ENCODE measurements around the gene SMCR8. TPM values are rescaled to one million over a fixed set of nuclear protein-coding genes. Genes with fewer than 3 reads are reported as not detected.

The SMCR8 gene
- total and polyA plus RNA-seq, 2 donors (not counting 3 experiments of a cell fraction or from before 2014, with no cell fraction given), result 9.5 to 17.6 TPM

- no TSS peak for BruUV-seq (replicated peaks)
- no peaks in the 10 kb centered on the region for H3K27me3 ChIP-seq (ENCODE audit: control insufficient read depth in 2 of 2, insufficient read depth in 2 of 2, low read length in 2 of 2)
- no peak overlapping the region for H2AFZ ChIP-seq (ENCODE audit: low read depth, low read length)
- H3K4me2 ChIP-seq (ENCODE audit: insufficient read depth, low read length), result no peak overlapping the region
- CTCF ChIA-PET, result interaction anchor here (1.3 kb wide), 1 partner anchor 17 kb away, joined by 3 read pairs; no protein-coding TSS in a partner anchor
- dilution Hi-C loops (cut with MboI; ENCODE audit: extremely low pct_ligation_motif_present, low sequenced_read_pairs) (no loop called here), intact Hi-C loops (cut with micrococcal nuclease) (no loop called here)
- no peak for TF ChIP-seq POLR2AphosphoS5 (IDR thresholded peaks at IDR 0.05; ENCODE audit: insufficient read depth, low read depth, low read length)
- TF ChIP-seq MYC (IDR thresholded peaks at IDR 0.05; ENCODE audit: low read depth, low read length), result no peak
- TF ChIP-seq MAX (IDR thresholded peaks at IDR 0.05; ENCODE audit: insufficient read depth, insufficient read length), result no peak
- no peak for TF ChIP-seq JUN (IDR thresholded peaks at IDR 0.05; ENCODE audit: borderline replicate concordance, insufficient read depth, insufficient read length, low read depth)
- no peak for TF ChIP-seq EZH2 (IDR thresholded peaks at IDR 0.05; ENCODE audit: borderline replicate concordance, low read depth, low read length, severe bottlenecking)
- no peak for TF ChIP-seq CTCF (IDR thresholded peaks at IDR 0.05; ENCODE audit: extremely low read depth in 1 of 2, insufficient read depth in 1 of 2, low read depth in 1 of 2, low read length in 2 of 2)
- no peak for TF ChIP-seq FOS (IDR thresholded peaks at IDR 0.05; ENCODE audit: borderline replicate concordance, insufficient read depth, low read length)
- no peak for TF ChIP-seq GATA2 (IDR thresholded peaks at IDR 0.05; ENCODE audit: insufficient read depth, insufficient read length, low read depth, low read length)
- TF ChIP-seq POLR2A (IDR thresholded peaks at IDR 0.05; ENCODE audit: low read depth, low read length), result no peak
- POLR2A ChIA-PET, result no interaction called here
- H3K9me1 ChIP-seq (replicated peaks; ENCODE audit: control insufficient read depth, extremely low read depth, insufficient read depth, low read length), result no peaks in the 10 kb centered on the region
- H3K4me1 ChIP-seq (ENCODE audit: control insufficient read depth, extremely low read depth, insufficient read depth, low read length), result no peaks in the 10 kb centered on the region
- H3K27ac ChIP-seq (ENCODE audit: insufficient read depth, low read depth, low read length), result no peak overlapping the region
- no peaks in the 10 kb centered on the region for H3K9me3 ChIP-seq (replicated peaks; ENCODE audit: control insufficient read depth, insufficient read depth, low read length)
- DNase-seq (ENCODE audit: low read depth, low spot score) (no peak), FAIRE-seq (no peak)
- no peaks in the 10 kb centered on the region for H3K79me2 ChIP-seq (ENCODE audit: control insufficient read depth, insufficient read depth, low read length)
- no peak overlapping the region for H3K4me3 ChIP-seq (replicated peaks in 1 of 3; ENCODE audit: insufficient read depth in 1 of 3, low read depth in 1 of 3, low read length in 3 of 3)
- H3K36me3 ChIP-seq (ENCODE audit: control insufficient read depth in 2 of 2, extremely low read depth in 1 of 2, insufficient read depth in 2 of 2, low read length in 2 of 2), result no peaks in the 10 kb centered on the region
- H3K9ac ChIP-seq (replicated peaks; ENCODE audit: extremely low read depth, insufficient read depth, low read length), result no peak overlapping the region
- H4K20me1 ChIP-seq (replicated peaks; ENCODE audit: control insufficient read depth, extremely low read depth, insufficient read depth, low read length), result no peaks in the 10 kb centered on the region
Measured at GRCh38 chr17:18356624-18357023, 41.5 kb downstream of the SMCR8 start.
